Panc1 (cell line): ENCODE measurements around the gene LRRC41. TPM values are rescaled to one million over a fixed set of nuclear protein-coding genes. Genes with fewer than 3 reads are reported as not detected.
A peak's percentile ranks its signal among the peaks of the same experiment; 100 is the strongest.
"Not testable (repeated sequence)": the region's sequence is repeated elsewhere in the genome, so short reads cannot be mapped to it uniquely, and the experiment has no call there.

ENCODE experiments used
- ATAC-seq: fragments of 200-7000 bp; cut with Tn5 transposase; 2 replicates; pipeline ENCODE4 v1.9.1; 2020; ENCODE audit warnings: mild to moderate bottlenecking, moderate library complexity
- BruUV-seq: library from RNA; stranded (reverse); fragments of 400-500 nt; replicated peaks from 2 replicates; lab custom pipeline; 2021; lab: Mats Ljungman, UMichigan
- CTCF ChIA-PET: fragments of 300-600 bp; sonication (Branson Sonifier 250); formaldehyde crosslinking; loops from one replicate; lab custom pipeline; 2022; ENCODE audit warnings: antibody characterized with exemption; lab: Charles Lee
- POLR2A ChIA-PET: fragments of 300-600 bp; sonication (Branson Sonifier 250); formaldehyde crosslinking; loops from one replicate; lab custom pipeline; 2022; ENCODE audit warnings: antibody characterized with exemption; lab: Charles Lee
- DNase-seq: peaks from one replicate; pipeline ENCODE4 v3.0.0-alpha.2; 2010; ENCODE audit warnings: low read depth, low spot score
- H3K27ac ChIP-seq: 2 replicates; pipeline ENCODE4 v1.5.1; 2011; ENCODE audit warnings: mild to moderate bottlenecking, low read length, inconsistent platforms
- H3K27me3 ChIP-seq: fragments of 200-500 bp; sonication (Bioruptor generic); 2 replicates; pipeline ENCODE4 v1.6.0; 2014; ENCODE audit warnings: low read length, inconsistent platforms; ENCODE audit not compliant: control insufficient read depth, insufficient read depth
- H3K36me3 ChIP-seq: fragments of 200-500 bp; sonication (Bioruptor generic); 2 replicates; pipeline ENCODE4 v1.5.1; 2014; ENCODE audit warnings: inconsistent platforms, mild to moderate bottlenecking, low read length, moderate library complexity; ENCODE audit not compliant: control insufficient read depth, insufficient read depth
- H3K4me1 ChIP-seq: 2 replicates; pipeline ENCODE4 v1.5.1; 2011; ENCODE audit warnings: inconsistent platforms, mild to moderate bottlenecking, low read length, moderate library complexity; ENCODE audit not compliant: control insufficient read depth, insufficient read depth
- H3K4me3 ChIP-seq, 2 experiments: 2 replicates each; pipeline ENCODE4 v1.5.1; 2011 to 2012; ENCODE audit warnings: low read depth in 2 of 2, low read length in 2 of 2, mild to moderate bottlenecking in 2 of 2, inconsistent platforms in 1 of 2, moderate library complexity in 1 of 2
- H3K9me3 ChIP-seq: fragments of 200-500 bp; sonication (Bioruptor generic); 2 replicates; pipeline ENCODE4 v1.5.1; 2014; ENCODE audit warnings: low read depth, mild to moderate bottlenecking, inconsistent platforms, low read length, moderate library complexity; ENCODE audit not compliant: control insufficient read depth, insufficient read depth
- POLR2AphosphoS5 ChIP-seq: IDR thresholded peaks from 2 replicates; pipeline ENCODE4 v1.6.1; 2012; ENCODE audit warnings: mild to moderate bottlenecking, low read depth, low read length, moderate library complexity
- SIN3A ChIP-seq: IDR thresholded peaks from 2 replicates; pipeline ENCODE4 v1.6.1; 2012; ENCODE audit warnings: low read depth, mild to moderate bottlenecking, low read length, moderate library complexity, borderline replicate concordance; ENCODE audit not compliant: insufficient read depth
- TCF7L2 ChIP-seq: IDR thresholded peaks from 2 replicates; pipeline ENCODE4 v1.6.1; 2011; ENCODE audit warnings: mild to moderate bottlenecking, low read depth, low read length, inconsistent platforms
- in situ Hi-C: cut with HindIII; loops from 2 replicates; pipeline ENCODE4 v1.10.0; 2016; ENCODE audit warnings: low sequenced_read_pairs, low pct_unique_long_range_greater_than_20kb
- intact Hi-C: fragments of 100-400 bp; cut with micrococcal nuclease; formaldehyde crosslinking; loops from one replicate; pipeline ENCODE4 v1.10.0; 2022; ENCODE audit not compliant: unreplicated experiment
- total RNA-seq: library from RNA; stranded (reverse); gene quantifications from one replicate; pipeline ENCODE4 v1.2.1, GENCODE V29; 2021; ENCODE audit not compliant: unreplicated experiment
- TF ChIP-seq, protein P1 (sequence below): fragments of 450-650 bp; IDR thresholded peaks from 2 replicates; pipeline ENCODE4 v1.5.1; 2017; ENCODE audit warnings: mild to moderate bottlenecking
- TF ChIP-seq, protein P2 (sequence below), 2 experiments: IDR thresholded peaks; 2 replicates each; pipeline ENCODE4 v1.6.1; 2011 to 2012; ENCODE audit warnings: low read depth in 2 of 2, control low read depth in 1 of 2, low read length in 1 of 2, mild to moderate bottlenecking in 1 of 2, moderate library complexity in 1 of 2; ENCODE audit not compliant: insufficient read depth in 1 of 2

LRRC41 gene
- total RNA-seq, 1 experiment from 2014 or later = 55.3 TPM

DNA sequence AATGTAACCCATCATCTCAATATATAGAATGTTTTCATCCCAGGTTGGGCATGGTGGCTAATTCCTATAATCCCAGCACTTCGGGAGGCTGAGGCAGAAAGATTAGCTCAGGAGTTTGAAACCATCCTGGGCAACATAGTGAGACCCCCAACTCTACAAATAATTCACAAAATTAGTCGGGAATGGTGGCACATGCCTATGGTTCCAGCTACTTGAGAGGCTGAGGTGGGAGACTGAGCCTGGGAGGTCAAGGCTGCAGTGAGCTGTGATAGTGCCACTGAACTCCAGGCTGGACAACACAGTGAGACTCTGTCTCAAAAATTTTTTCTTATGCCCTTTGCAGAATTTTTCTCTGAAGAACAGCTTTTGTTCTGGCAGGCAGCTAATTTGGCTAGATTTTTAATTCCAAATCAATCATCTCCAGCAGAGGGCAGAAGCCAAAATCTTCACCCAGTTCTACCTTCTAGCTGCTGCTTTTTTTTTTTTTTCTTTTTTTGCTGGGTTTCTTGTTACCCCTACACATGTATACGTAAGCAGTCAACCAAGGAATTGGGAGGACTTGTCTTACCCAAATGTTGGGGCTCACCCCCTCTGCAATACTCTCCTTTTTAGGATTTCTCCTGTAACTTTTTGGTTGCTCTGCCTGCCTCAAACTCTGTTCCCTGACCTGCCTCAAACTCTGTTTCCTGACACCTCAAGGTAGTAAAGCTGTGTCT, 58.6 kb downstream of the LRRC41 start:
- BruUV-seq = no TSS peak
- in situ Hi-C loops (no loop called here), intact Hi-C loops (no loop called here)
- no peak for ATAC-seq
- CTCF ChIA-PET = interaction anchor here (0.6 to 0.9 kb wide), 7 partner anchors 10 to 156 kb away, joined by 3 to 9 read pairs (median 3); no protein-coding TSS in a partner anchor
- TF ChIP-seq POLR2AphosphoS5 = no peak
- TF ChIP-seq TCF7L2 = no peak
- TF ChIP-seq, protein P1, sequence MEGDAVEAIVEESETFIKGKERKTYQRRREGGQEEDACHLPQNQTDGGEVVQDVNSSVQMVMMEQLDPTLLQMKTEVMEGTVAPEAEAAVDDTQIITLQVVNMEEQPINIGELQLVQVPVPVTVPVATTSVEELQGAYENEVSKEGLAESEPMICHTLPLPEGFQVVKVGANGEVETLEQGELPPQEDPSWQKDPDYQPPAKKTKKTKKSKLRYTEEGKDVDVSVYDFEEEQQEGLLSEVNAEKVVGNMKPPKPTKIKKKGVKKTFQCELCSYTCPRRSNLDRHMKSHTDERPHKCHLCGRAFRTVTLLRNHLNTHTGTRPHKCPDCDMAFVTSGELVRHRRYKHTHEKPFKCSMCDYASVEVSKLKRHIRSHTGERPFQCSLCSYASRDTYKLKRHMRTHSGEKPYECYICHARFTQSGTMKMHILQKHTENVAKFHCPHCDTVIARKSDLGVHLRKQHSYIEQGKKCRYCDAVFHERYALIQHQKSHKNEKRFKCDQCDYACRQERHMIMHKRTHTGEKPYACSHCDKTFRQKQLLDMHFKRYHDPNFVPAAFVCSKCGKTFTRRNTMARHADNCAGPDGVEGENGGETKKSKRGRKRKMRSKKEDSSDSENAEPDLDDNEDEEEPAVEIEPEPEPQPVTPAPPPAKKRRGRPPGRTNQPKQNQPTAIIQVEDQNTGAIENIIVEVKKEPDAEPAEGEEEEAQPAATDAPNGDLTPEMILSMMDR = peak; percentile 75
- Histone ChIP-seq H3K27ac (no peak overlapping the region), H3K9me3 (no peaks in the 10 kb centered on the region), H3K4me1 (peaks cover 16% of the 10 kb centered on the region), H3K4me3 (no peak overlapping the region), H3K36me3 (no peaks in the 10 kb centered on the region; the same call in none of the 2 replicates), H3K27me3 (no peaks in the 10 kb centered on the region)
- no peak for DNase-seq
- POLR2A ChIA-PET = interaction anchor here (0.9 kb wide), 1 partner anchor 59 kb away, joined by 5 read pairs; no protein-coding TSS in a partner anchor

DNA sequence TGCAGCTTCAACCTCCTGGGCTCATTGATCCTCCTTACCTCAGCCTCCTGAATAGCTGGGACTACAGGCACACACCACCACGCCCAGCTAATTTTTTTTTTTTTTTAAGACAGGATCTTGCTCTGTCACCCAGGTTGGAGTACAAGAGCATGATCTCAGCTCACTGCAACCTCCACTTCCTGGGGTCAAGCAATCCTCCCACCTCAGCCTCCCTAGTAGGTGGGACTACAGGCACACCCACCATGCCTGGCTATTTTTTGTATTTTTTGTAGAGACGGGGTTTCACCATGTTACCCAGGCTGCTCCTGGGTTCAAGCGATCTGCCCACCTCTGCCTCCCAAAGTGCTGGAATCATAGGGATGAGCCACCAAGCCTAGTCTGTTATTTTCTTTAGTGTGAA, 59.6 kb downstream of the LRRC41 start:
- H3K4me1 ChIP-seq, POLR2A ChIA-PET, H3K36me3 ChIP-seq, BruUV-seq, DNase-seq, in situ Hi-C loops, H3K27ac ChIP-seq, H3K4me3 ChIP-seq, H3K27me3 ChIP-seq, intact Hi-C loops, H3K9me3 ChIP-seq, ATAC-seq: not testable (repeated sequence)
- CTCF ChIA-PET = interaction anchor here (0.6 kb wide), 2 partner anchors 20 to 269 kb away, joined by 3 to 4 read pairs; no protein-coding TSS in a partner anchor

DNA sequence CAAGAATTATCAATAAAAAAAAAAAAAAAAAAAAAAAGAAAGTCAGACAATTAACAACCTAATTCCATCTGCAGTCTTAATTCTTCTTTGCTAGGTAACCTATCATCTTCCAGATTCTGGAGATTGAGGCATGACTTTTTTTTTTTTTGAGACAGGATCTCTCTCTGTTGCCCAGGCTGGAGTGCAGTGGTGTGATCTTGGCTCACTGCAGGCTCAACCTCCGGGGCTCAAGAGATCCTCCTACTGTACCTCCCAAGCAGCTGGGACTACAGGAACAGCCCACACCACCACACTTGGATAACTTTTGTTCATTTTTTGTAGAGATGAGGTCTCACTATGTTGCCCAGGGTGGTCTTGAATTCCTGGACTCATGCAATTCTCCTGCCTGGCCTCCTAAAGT, 60.5 kb downstream of the LRRC41 start:
- H3K36me3 ChIP-seq = no peaks in the 10 kb centered on the region; the same call in 1 of the 2 replicates

DNA sequence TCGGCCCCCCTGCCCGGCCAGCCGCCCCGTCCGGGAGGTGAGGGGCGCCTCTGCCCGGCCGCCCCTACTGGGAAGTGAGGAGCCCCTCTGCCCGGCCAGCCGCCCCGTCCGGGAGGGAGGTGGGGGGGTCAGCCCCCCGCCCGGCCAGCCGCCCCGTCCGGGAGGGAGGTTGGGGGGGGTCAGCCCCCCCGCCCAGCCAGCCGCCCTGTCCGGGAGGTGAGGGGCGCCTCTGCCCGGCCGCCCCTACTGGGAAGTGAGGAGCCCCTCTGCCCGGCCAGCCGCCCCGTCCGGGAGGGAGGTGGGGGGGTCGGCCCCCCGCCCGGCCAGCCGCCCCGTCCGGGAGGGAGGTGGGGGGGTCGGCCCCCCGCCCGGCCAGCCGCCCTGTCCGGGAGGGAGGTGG, 61.7 kb downstream of the LRRC41 start:
- H3K27me3 ChIP-seq, H3K27ac ChIP-seq, DNase-seq, H3K4me1 ChIP-seq, H3K9me3 ChIP-seq, BruUV-seq, ATAC-seq, CTCF ChIA-PET, H3K36me3 ChIP-seq, H3K4me3 ChIP-seq, POLR2A ChIA-PET, in situ Hi-C loops, intact Hi-C loops: not testable (repeated sequence)

More for the DNA sequence above, 60.5 kb downstream of the LRRC41 start:
- Histone ChIP-seq H3K27ac (no peak overlapping the region), H3K27me3 (no peaks in the 10 kb centered on the region), H3K4me1 (no peaks in the 10 kb centered on the region), H3K4me3 (no peak overlapping the region), H3K9me3 (no peaks in the 10 kb centered on the region)
- ChIA-PET POLR2A (no interaction called here), CTCF (no interaction called here)
- ATAC-seq (no peak), DNase-seq (no peak)
- in situ Hi-C loops = no loop called here
- BruUV-seq = no TSS peak
- TF ChIP-seq, protein P2, sequence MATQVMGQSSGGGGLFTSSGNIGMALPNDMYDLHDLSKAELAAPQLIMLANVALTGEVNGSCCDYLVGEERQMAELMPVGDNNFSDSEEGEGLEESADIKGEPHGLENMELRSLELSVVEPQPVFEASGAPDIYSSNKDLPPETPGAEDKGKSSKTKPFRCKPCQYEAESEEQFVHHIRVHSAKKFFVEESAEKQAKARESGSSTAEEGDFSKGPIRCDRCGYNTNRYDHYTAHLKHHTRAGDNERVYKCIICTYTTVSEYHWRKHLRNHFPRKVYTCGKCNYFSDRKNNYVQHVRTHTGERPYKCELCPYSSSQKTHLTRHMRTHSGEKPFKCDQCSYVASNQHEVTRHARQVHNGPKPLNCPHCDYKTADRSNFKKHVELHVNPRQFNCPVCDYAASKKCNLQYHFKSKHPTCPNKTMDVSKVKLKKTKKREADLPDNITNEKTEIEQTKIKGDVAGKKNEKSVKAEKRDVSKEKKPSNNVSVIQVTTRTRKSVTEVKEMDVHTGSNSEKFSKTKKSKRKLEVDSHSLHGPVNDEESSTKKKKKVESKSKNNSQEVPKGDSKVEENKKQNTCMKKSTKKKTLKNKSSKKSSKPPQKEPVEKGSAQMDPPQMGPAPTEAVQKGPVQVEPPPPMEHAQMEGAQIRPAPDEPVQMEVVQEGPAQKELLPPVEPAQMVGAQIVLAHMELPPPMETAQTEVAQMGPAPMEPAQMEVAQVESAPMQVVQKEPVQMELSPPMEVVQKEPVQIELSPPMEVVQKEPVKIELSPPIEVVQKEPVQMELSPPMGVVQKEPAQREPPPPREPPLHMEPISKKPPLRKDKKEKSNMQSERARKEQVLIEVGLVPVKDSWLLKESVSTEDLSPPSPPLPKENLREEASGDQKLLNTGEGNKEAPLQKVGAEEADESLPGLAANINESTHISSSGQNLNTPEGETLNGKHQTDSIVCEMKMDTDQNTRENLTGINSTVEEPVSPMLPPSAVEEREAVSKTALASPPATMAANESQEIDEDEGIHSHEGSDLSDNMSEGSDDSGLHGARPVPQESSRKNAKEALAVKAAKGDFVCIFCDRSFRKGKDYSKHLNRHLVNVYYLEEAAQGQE (IDR thresholded peaks at IDR 0.05; ENCODE audit: insufficient read depth in 1 of 2, low read depth in 2 of 2, low read length in 1 of 2) = no peak
- TF ChIP-seq TCF7L2 = no peak
- TF ChIP-seq SIN3A = no peak
- TF ChIP-seq POLR2AphosphoS5 = no peak
- TF ChIP-seq, protein P1 = no peak
- intact Hi-C loops = no loop called here
